ENCODE results near the gene STXBP5.
"Not testable (repeated sequence)": the region's sequence is repeated elsewhere in the genome, so short reads cannot be mapped to it uniquely, and the experiment has no call there.

The STXBP5 gene

GRCh38 chr6:147227770-147228320 lies 23.6 kb downstream of the STXBP5 start:
- no peak overlapping the region for H3K4me3 ChIP-seq (ENCODE audit: low read depth, low read length)
- DNase-seq (ENCODE audit: low read depth): no peak

- DNase-seq (ENCODE audit: low read depth): no peak
- H3K4me3 ChIP-seq (ENCODE audit: low read depth, low read length): no peak overlapping the region
Observed at GRCh38 chr6:147231589-147231988, 27.4 kb downstream of the STXBP5 start.

- no peak for DNase-seq (ENCODE audit: low read depth)
- H3K4me3 ChIP-seq (ENCODE audit: low read depth, low read length): no peak overlapping the region
Observed at GRCh38 chr6:147234685-147235084, 30.5 kb downstream of the STXBP5 start.

GRCh38 chr6:147238164-147238563 lies 33.9 kb downstream of the STXBP5 start:
- DNase-seq (ENCODE audit: low read depth): no peak
- H3K4me3 ChIP-seq (ENCODE audit: low read depth, low read length): no peak overlapping the region

- DNase-seq (ENCODE audit: low read depth): no peak
Observed at GRCh38 chr6:147238906-147239305, 34.7 kb downstream of the STXBP5 start.

GRCh38 chr6:147244832-147245231 lies 40.6 kb downstream of the STXBP5 start:
- H3K4me3 ChIP-seq (ENCODE audit: low read depth, low read length): no peak overlapping the region
- DNase-seq (ENCODE audit: low read depth): no peak

More at GRCh38 chr6:147238906-147239305, 34.7 kb downstream of the STXBP5 start:
- H3K4me3 ChIP-seq (ENCODE audit: low read depth, low read length): no peak overlapping the region

- DNase-seq (ENCODE audit: low read depth): no peak
- no peak overlapping the region for H3K4me3 ChIP-seq (ENCODE audit: low read depth, low read length)
Observed at GRCh38 chr6:147245693-147246092, 41.5 kb downstream of the STXBP5 start.

GRCh38 chr6:147246853-147247635 lies 42.8 kb downstream of the STXBP5 start:
- H3K4me3 ChIP-seq (ENCODE audit: low read depth, low read length): no peak overlapping the region
- no peak for DNase-seq (ENCODE audit: low read depth)

- no peak for DNase-seq (ENCODE audit: low read depth)
- H3K4me3 ChIP-seq (ENCODE audit: low read depth, low read length): no peak overlapping the region
Observed at GRCh38 chr6:147248859-147249258, 44.6 kb downstream of the STXBP5 start.

GRCh38 chr6:147251072-147251471 lies 46.9 kb downstream of the STXBP5 start:
- DNase-seq (ENCODE audit: low read depth): no peak
- H3K4me3 ChIP-seq (ENCODE audit: low read depth, low read length): no peak overlapping the region

- not testable (repeated sequence) for DNase-seq (ENCODE audit: low read depth); H3K4me3 ChIP-seq (ENCODE audit: low read depth, low read length)
Observed at GRCh38 chr6:147254929-147255473, 50.8 kb downstream of the STXBP5 start.

GRCh38 chr6:147255948-147256674 lies 51.9 kb downstream of the STXBP5 start:
- no peak for DNase-seq (ENCODE audit: low read depth)
- H3K4me3 ChIP-seq (ENCODE audit: low read depth, low read length): no peak overlapping the region

GRCh38 chr6:147257760-147258159 lies 53.5 kb downstream of the STXBP5 start:
- DNase-seq (ENCODE audit: low read depth): no peak
- H3K4me3 ChIP-seq (ENCODE audit: low read depth, low read length): no peak overlapping the region

- no peak for DNase-seq (ENCODE audit: low read depth)
- no peak overlapping the region for H3K4me3 ChIP-seq (ENCODE audit: low read depth, low read length)
Observed at GRCh38 chr6:147260091-147260490, 55.9 kb downstream of the STXBP5 start.

GRCh38 chr6:147262946-147263345 lies 58.7 kb downstream of the STXBP5 start:
- H3K4me3 ChIP-seq (ENCODE audit: low read depth, low read length): no peak overlapping the region
- DNase-seq (ENCODE audit: low read depth): no peak

GRCh38 chr6:147266821-147267220 lies 62.6 kb downstream of the STXBP5 start:
- DNase-seq (ENCODE audit: low read depth): no peak
- no peak overlapping the region for H3K4me3 ChIP-seq (ENCODE audit: low read depth, low read length)

- DNase-seq (ENCODE audit: low read depth): no peak
- H3K4me3 ChIP-seq (ENCODE audit: low read depth, low read length): no peak overlapping the region
Observed at GRCh38 chr6:147267658-147268057, 63.4 kb downstream of the STXBP5 start.

GRCh38 chr6:147268254-147268653 lies 64.0 kb downstream of the STXBP5 start:
- H3K4me3 ChIP-seq (ENCODE audit: low read depth, low read length): no peak overlapping the region
- no peak for DNase-seq (ENCODE audit: low read depth)

GRCh38 chr6:147274012-147274411 lies 69.8 kb downstream of the STXBP5 start:
- DNase-seq (ENCODE audit: low read depth): no peak
- no peak overlapping the region for H3K4me3 ChIP-seq (ENCODE audit: low read depth, low read length)

GRCh38 chr6:147274776-147275175 lies 70.6 kb downstream of the STXBP5 start:
- no peak overlapping the region for H3K4me3 ChIP-seq (ENCODE audit: low read depth, low read length)
- no peak for DNase-seq (ENCODE audit: low read depth)
